HepG2 (cell line): ENCODE measurements around the gene LCE1B.

Source experiments
- EP300 ChIP-seq, 3 experiments: sonication (generic) in 1 of 3; formaldehyde crosslinking in 1 of 3; IDR thresholded peaks; 2 replicates each; pipeline versions ENCODE4 v1.5.1 to v1.6.1; 2011 to 2020; ENCODE audit warnings: low read depth in 2 of 3, low read length in 2 of 3, borderline replicate concordance in 1 of 3, improper control_type of control experiment in 1 of 3, mild to moderate bottlenecking in 1 of 3, missing genetic modification reagents in 1 of 3, moderate library complexity in 1 of 3
- MAFK ChIP-seq, 2 experiments: IDR thresholded peaks in 1 of 2; conservative IDR thresholded peaks in 1 of 2; 2 replicates each; pipeline ENCODE4 v1.6.1; 2011; ENCODE audit warnings: improper control_type of control experiment in 2 of 2, low read length in 2 of 2
- NFKB2 ChIP-seq: sonication (generic); formaldehyde crosslinking; IDR thresholded peaks from 2 replicates; pipeline ENCODE4 v1.4.0; 2020; ENCODE audit warnings: missing genetic modification reagents, borderline replicate concordance
- POLR2AphosphoS2 ChIP-seq: IDR thresholded peaks from 2 replicates; pipeline ENCODE4 v1.6.1; 2011; ENCODE audit warnings: low read depth, low read length, improper control_type of control experiment
- POLR2AphosphoS5 ChIP-seq: IDR thresholded peaks from 2 replicates; pipeline ENCODE4 v1.6.1; 2012; ENCODE audit warnings: low read depth, low read length
- RCOR2 ChIP-seq: IDR thresholded peaks from 2 replicates; pipeline ENCODE4 v1.6.1; 2016; ENCODE audit warnings: missing biosample characterization, missing genetic modification reagents
- ZFX ChIP-seq: sonication (generic); formaldehyde crosslinking; IDR thresholded peaks from 2 replicates; pipeline ENCODE4 v1.4.0; 2020; ENCODE audit warnings: mild to moderate bottlenecking, low read depth, missing genetic modification reagents, moderate library complexity
- TF ChIP-seq, protein P1 (sequence below): sonication (generic); formaldehyde crosslinking; IDR thresholded peaks from 2 replicates; pipeline ENCODE4 v1.5.1; 2020; ENCODE audit warnings: mild to moderate bottlenecking, missing genetic modification reagents
- TF ChIP-seq, protein P2 (sequence below), 2 experiments: IDR thresholded peaks; 2 replicates each; pipeline ENCODE4 v1.6.1; 2011 to 2012; ENCODE audit warnings: low read length in 2 of 2, borderline replicate concordance in 1 of 2, low read depth in 1 of 2, mild to moderate bottlenecking in 1 of 2, moderate library complexity in 1 of 2
- TF ChIP-seq, protein P3 (sequence below): sonication (generic); formaldehyde crosslinking; IDR thresholded peaks from 2 replicates; pipeline ENCODE4 v1.5.0; 2020; ENCODE audit warnings: mild to moderate bottlenecking, missing genetic modification reagents, moderate library complexity

DNA sequence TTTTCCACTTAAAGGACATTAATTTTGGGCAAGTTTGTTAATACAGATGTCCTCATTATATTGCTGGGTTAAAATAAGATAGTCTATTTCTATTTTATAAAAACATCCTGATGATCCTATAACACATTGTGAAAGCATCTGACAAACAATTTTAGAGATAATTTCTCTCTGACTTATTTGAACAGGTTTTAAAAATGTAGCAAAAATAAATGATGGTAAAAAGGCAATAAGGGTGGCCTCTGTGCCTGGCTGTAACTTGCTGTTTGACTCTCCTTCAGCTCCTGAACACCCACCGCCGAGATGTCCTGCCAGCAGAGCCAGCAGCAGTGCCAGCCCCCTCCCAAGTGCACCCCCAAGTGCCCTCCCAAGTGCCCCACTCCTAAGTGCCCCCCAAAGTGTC lies 15.4 kb downstream of the LCE1B start, which contains the start of gene LCE1A:
- TF ChIP-seq RCOR2 (CRISPR knock-in tag) (no peak), ZFX (CRISPR knock-in tag) (no peak), POLR2AphosphoS2 (no peak), EP300 (IDR thresholded peaks at IDR 0.05; ENCODE audit: low read depth in 2 of 2, low read length in 2 of 2) (no peak), EP300 (CRISPR knock-in tag; IDR thresholded peaks at IDR 0.05; ENCODE audit: borderline replicate concordance) (no peak), MAFK (conservative IDR thresholded peaks at IDR 0.05 in 1 of 2, IDR thresholded peaks at IDR 0.05 in 1 of 2; ENCODE audit: low read length in 2 of 2) (no peak), NFKB2 (CRISPR knock-in tag) (no peak), POLR2AphosphoS5 (no peak)
- TF ChIP-seq, protein P1, sequence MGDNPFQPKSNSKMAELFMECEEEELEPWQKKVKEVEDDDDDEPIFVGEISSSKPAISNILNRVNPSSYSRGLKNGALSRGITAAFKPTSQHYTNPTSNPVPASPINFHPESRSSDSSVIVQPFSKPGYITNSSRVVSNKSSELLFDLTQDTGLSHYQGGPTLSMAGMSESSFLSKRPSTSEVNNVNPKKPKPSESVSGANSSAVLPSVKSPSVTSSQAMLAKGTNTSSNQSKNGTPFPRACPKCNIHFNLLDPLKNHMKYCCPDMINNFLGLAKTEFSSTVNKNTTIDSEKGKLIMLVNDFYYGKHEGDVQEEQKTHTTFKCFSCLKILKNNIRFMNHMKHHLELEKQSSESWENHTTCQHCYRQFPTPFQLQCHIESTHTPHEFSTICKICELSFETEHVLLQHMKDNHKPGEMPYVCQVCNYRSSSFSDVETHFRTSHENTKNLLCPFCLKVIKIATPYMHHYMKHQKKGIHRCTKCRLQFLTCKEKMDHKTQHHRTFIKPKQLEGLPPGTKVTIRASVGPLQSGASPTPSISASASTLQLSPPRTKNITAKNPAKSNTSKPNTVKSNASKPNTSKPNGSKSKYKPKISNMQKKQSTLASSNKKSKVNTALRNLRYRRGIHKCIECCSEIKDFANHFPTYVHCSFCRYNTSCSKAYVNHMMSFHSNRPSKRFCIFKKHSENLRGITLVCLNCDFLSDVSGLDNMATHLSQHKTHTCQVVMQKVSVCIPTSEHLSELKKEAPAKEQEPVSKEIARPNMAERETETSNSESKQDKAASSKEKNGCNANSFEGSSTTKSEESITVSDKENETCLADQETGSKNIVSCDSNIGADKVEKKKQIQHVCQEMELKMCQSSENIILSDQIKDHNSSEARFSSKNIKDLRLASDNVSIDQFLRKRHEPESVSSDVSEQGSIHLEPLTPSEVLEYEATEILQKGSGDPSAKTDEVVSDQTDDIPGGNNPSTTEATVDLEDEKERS (CRISPR knock-in tag) = no peak
- TF ChIP-seq, protein P2, sequence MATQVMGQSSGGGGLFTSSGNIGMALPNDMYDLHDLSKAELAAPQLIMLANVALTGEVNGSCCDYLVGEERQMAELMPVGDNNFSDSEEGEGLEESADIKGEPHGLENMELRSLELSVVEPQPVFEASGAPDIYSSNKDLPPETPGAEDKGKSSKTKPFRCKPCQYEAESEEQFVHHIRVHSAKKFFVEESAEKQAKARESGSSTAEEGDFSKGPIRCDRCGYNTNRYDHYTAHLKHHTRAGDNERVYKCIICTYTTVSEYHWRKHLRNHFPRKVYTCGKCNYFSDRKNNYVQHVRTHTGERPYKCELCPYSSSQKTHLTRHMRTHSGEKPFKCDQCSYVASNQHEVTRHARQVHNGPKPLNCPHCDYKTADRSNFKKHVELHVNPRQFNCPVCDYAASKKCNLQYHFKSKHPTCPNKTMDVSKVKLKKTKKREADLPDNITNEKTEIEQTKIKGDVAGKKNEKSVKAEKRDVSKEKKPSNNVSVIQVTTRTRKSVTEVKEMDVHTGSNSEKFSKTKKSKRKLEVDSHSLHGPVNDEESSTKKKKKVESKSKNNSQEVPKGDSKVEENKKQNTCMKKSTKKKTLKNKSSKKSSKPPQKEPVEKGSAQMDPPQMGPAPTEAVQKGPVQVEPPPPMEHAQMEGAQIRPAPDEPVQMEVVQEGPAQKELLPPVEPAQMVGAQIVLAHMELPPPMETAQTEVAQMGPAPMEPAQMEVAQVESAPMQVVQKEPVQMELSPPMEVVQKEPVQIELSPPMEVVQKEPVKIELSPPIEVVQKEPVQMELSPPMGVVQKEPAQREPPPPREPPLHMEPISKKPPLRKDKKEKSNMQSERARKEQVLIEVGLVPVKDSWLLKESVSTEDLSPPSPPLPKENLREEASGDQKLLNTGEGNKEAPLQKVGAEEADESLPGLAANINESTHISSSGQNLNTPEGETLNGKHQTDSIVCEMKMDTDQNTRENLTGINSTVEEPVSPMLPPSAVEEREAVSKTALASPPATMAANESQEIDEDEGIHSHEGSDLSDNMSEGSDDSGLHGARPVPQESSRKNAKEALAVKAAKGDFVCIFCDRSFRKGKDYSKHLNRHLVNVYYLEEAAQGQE (IDR thresholded peaks at IDR 0.05; ENCODE audit: borderline replicate concordance in 1 of 2, low read depth in 1 of 2, low read length in 2 of 2) = no peak
- TF ChIP-seq, protein P3, sequence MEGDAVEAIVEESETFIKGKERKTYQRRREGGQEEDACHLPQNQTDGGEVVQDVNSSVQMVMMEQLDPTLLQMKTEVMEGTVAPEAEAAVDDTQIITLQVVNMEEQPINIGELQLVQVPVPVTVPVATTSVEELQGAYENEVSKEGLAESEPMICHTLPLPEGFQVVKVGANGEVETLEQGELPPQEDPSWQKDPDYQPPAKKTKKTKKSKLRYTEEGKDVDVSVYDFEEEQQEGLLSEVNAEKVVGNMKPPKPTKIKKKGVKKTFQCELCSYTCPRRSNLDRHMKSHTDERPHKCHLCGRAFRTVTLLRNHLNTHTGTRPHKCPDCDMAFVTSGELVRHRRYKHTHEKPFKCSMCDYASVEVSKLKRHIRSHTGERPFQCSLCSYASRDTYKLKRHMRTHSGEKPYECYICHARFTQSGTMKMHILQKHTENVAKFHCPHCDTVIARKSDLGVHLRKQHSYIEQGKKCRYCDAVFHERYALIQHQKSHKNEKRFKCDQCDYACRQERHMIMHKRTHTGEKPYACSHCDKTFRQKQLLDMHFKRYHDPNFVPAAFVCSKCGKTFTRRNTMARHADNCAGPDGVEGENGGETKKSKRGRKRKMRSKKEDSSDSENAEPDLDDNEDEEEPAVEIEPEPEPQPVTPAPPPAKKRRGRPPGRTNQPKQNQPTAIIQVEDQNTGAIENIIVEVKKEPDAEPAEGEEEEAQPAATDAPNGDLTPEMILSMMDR (CRISPR knock-in tag) = no peak
